HG03442 (cell line): Measurements from ENCODE around the gene G6PC3.
"Not testable (repeated sequence)": the region's sequence is repeated elsewhere in the genome, so short reads cannot be mapped to it uniquely, and the experiment has no call there.

ENCODE experiments used
- ATAC-seq: cut with Tn5 transposase; IDR thresholded peaks from one replicate; pipeline ENCODE4 v1.9.1; 2021; ENCODE audit warnings: mild to moderate bottlenecking, moderate library complexity; ENCODE audit not compliant: unreplicated experiment

The G6PC3 gene

GRCh38 chr17:44082256-44082927, 11.9 kb downstream of the G6PC3 start:
- ATAC-seq = no peak

DNA sequence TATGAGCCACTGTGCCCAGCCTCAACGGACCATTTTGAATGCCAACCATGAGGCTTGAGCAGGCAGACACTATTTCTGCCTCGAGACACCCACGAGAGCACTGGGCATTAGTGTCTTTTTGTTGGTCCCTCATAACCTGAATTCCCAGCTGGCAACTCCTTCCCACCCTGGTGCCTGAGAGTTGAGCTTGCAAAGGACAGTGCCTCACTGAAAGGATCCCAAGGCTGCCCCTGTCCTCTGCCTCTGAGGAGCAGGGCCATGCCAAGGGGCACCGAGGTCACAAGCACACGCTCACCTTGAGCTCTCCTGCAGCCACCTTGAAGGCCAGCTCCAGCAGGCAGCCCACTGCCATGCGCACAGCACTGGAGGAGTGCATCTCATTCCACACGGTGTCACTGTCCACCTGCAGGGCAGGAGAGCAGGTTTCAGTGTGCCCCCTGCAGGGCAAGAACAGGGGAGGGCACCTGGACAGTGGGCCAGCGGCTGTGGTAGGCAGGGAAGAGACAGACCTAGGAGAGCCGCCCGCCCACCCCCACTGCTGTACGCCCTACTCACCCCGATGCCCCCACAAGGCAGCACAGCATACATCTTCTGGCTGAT, 12.8 kb downstream of the G6PC3 start:
- ATAC-seq = no peak

GRCh38 chr17:44084131-44084538, 13.6 kb downstream of the G6PC3 start:
- ATAC-seq = no peak

DNA sequence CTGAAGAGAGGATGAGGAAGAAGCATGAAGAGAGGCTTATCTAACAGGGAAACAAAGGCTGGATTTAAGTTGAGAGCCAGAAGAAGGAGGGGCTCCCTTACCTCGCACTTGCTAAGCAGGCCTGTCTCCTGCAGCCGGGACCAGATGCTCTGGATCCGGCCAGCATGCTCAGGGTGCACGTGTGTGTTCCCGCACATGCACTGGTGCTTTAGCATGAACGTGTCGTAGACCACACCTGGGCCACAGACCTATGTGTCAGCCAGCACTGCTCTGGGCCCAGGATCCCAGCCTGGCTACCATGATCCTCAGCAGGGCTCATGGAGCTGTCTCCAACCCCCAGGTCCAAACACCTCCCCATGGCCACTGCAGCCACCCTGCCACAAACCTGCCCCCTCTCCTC, 14.4 kb downstream of the G6PC3 start:
- no peak for ATAC-seq

- no peak for ATAC-seq
These were observed 15.4 kb downstream of the G6PC3 start for GRCh38 chr17:44085908-44086307.

- ATAC-seq = no peak
These were observed 16.1 kb downstream of the G6PC3 start for GRCh38 chr17:44086364-44087311.

- ATAC-seq = no peak
These were observed 16.8 kb downstream of the G6PC3 start for GRCh38 chr17:44087319-44087718.

- no peak for ATAC-seq
These were observed 17.7 kb downstream of the G6PC3 start for GRCh38 chr17:44088254-44088653.

GRCh38 chr17:44091200-44091997, 20.9 kb downstream of the G6PC3 start:
- no peak for ATAC-seq

DNA sequence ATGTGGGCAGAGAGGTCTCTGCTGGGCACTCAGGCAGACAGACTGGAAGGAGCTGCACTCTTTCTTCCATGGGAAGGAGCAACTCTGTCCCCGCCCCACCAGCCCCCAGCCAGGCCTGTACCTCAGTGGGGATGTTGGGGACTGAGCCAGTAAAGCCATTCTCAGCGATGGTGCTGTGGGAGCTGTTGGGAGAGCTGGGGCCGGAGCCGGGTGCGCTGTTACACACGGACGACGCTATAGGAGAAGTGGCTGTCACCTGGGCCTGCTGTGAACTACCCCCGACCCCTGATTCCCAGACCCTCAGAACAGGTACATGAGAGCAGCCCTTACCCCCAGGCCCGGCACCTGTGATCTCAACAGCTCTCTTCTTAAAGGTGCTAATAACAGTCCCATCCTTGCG, 21.5 kb downstream of the G6PC3 start:
- no peak for ATAC-seq

- no peak for ATAC-seq
These were observed 22.8 kb downstream of the G6PC3 start for GRCh38 chr17:44093231-44093900.

- no peak for ATAC-seq
These were observed 24.3 kb downstream of the G6PC3 start for GRCh38 chr17:44094701-44095387.

- ATAC-seq = no peak
These were observed 24.8 kb downstream of the G6PC3 start for GRCh38 chr17:44095388-44095646.

GRCh38 chr17:44095647-44096496, 25.3 kb downstream of the G6PC3 start:
- no peak for ATAC-seq

DNA sequence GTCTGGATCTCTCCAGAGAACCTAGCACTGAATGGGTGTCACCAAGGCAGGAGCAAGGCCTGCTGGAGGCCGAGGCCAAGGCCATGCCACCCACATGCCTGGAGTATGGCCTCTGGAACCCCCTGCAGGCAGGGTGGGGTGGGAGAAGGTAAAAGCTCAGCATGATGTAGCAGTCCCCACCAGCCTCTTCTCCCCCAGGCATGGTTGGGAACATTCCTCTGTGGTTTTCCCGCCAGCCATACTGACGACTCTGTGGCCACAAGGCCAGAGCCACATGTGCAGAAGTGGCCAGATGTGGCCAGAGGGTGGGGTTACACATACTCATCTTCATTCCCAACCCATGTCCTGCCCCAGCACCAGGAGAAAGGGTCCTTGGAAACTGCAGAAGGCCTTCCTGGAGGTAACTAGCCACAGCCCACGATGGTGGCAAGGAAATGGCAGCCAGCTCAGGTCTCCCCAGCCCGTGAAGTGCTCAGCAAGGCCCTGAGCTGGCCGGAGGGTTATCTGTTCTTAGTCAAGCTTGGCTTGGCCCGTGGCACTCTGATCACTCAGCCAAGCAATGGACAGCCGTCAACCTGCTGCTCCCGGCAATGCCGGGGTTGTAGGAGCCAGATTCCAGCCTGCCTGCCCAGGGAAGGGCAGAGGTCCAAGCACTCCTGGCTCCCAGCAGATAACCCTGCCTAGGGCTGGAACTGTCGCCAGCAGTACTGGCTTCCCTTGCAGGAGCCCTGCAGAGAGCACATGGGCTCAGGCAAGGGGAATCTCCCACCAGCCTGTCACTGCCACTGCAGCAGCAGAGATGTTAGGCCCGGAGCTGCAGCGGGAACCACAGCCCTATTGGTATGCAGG, 26.8 kb downstream of the G6PC3 start:
- no peak for ATAC-seq

GRCh38 chr17:44101858-44102257, 31.3 kb downstream of the G6PC3 start:
- ATAC-seq = not testable (repeated sequence)

DNA sequence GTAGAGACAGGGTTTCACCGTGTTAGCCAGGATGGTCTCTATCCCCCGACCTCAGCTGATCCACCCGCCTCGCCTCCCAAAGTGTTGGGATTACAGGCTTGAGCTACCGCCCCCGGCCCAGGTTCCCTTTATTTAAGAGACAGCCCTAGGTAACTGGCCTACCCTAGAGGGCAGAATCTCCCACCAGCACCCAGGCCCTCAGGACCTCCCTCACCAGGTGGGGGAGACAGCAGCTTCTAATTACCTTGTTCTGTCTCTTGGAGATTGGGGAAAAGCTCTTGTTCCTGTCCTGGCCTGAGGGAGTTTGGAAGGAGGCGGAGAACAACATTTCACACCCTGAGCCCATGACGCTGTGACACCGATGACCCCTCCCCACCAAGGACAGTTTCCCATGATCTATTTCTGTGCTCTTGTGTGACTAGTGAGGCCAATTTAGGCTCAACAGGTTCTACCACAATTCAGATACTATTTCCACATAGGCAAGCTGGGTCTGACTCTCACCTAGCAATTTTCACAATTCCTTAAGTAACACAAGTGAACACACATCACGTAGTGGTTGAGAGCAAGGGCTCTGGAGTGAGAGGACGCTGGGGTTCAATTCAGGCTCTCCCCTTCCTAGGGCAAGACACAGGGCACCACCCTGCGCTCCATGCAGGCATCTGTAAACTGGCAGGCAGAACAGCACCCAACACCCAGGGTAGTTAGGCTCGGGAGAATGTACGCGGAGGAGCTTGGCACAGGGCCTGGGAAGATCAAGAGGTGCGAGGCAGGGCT, 32.5 kb downstream of the G6PC3 start:
- ATAC-seq = no peak
